IMR-90 (cell line): ENCODE measurements around the gene FBRSL1. TPM values are rescaled to one million over a fixed set of nuclear protein-coding genes. Genes with fewer than 3 reads are reported as not detected.

Experiments
- ATAC-seq: fragments of 200-7000 bp; cut with Tn5 transposase; 2 replicates; pipeline ENCODE4 v1.9.1; 2020; ENCODE audit warnings: low read depth, mild to moderate bottlenecking, moderate library complexity
- BruUV-seq: library from RNA; stranded (reverse); fragments of 400-500 nt; replicated peaks from 2 replicates; lab custom pipeline; 2021; lab: Mats Ljungman, UMichigan
- CTCF ChIA-PET: fragments of 300-600 bp; formaldehyde crosslinking; extraction: SDS; loops from one replicate; lab custom pipeline; 2021; ENCODE audit warnings: antibody characterized with exemption; lab: Yijun Ruan, JAX
- POLR2A ChIA-PET: fragments of 300-600 bp; sonication (Branson Sonifier 250); formaldehyde crosslinking; loops from one replicate; lab custom pipeline; 2022; ENCODE audit warnings: antibody characterized with exemption; ENCODE audit not compliant: unreplicated experiment; lab: Charles Lee
- DNase-seq: peaks from one replicate; pipeline ENCODE4 v3.0.0; 2013
- H2AFZ ChIP-seq: replicated peaks from 2 replicates; pipeline ENCODE3; 2013; ENCODE audit warnings: low read length, mild to moderate bottlenecking; ENCODE audit not compliant: poor library complexity
- H2AK5ac ChIP-seq: 2 replicates; pipeline ENCODE4 v1.6.1; 2013; ENCODE audit warnings: low read depth, low read length, inconsistent platforms
- H2AK9ac ChIP-seq: replicated peaks from 2 replicates; pipeline ENCODE3; 2013; ENCODE audit warnings: mild to moderate bottlenecking, low read depth, low read length, moderate library complexity; ENCODE audit not compliant: poor library complexity
- H2BK120ac ChIP-seq: 2 replicates; pipeline ENCODE4 v1.6.1; 2013; ENCODE audit warnings: low read depth, low read length, inconsistent platforms
- H2BK15ac ChIP-seq: 3 replicates; pipeline ENCODE4 v1.6.1; 2013; ENCODE audit warnings: low read depth, low read length, inconsistent platforms
- H2BK20ac ChIP-seq: 2 replicates; pipeline ENCODE4 v1.6.1; 2013; ENCODE audit warnings: low read depth, mild to moderate bottlenecking, inconsistent platforms, low read length, moderate library complexity
- H2BK5ac ChIP-seq: 2 replicates; pipeline ENCODE4 v1.6.1; 2013; ENCODE audit warnings: mild to moderate bottlenecking, low read depth, low read length, inconsistent platforms; ENCODE audit not compliant: poor library complexity, severe bottlenecking
- H3K14ac ChIP-seq: replicated peaks from 2 replicates; pipeline ENCODE4 v1.6.1; 2013; ENCODE audit warnings: low read depth, low read length, inconsistent platforms
- H3K18ac ChIP-seq: 2 replicates; pipeline ENCODE4 v1.6.1; 2013; ENCODE audit warnings: low read depth, low read length, control low read depth
- H3K23ac ChIP-seq: 2 replicates; pipeline ENCODE4 v1.6.1; 2013; ENCODE audit warnings: low read depth, low read length, inconsistent platforms
- H3K27ac ChIP-seq: 2 replicates; pipeline ENCODE4 v1.5.1; 2013; ENCODE audit warnings: mild to moderate bottlenecking, control low read depth, low read length; ENCODE audit not compliant: insufficient read depth
- H3K27me3 ChIP-seq: 2 replicates; pipeline ENCODE4 v1.6.1; 2013; ENCODE audit warnings: low read length; ENCODE audit not compliant: control insufficient read depth, insufficient read depth
- H3K36me3 ChIP-seq: 2 replicates; pipeline ENCODE4 v1.6.1; 2013; ENCODE audit warnings: low read length, mixed read lengths; ENCODE audit not compliant: control insufficient read depth, insufficient read depth
- H3K4ac ChIP-seq: 2 replicates; pipeline ENCODE4 v1.6.1; 2013; ENCODE audit warnings: low read depth, low read length, inconsistent platforms
- H3K4me1 ChIP-seq: 2 replicates; pipeline ENCODE4 v1.6.1; 2013; ENCODE audit warnings: low read length, mixed read lengths; ENCODE audit not compliant: control insufficient read depth, insufficient read depth
- H3K4me2 ChIP-seq: 2 replicates; pipeline ENCODE4 v1.6.1; 2013; ENCODE audit warnings: low read depth, mild to moderate bottlenecking, control low read depth, low read length, moderate library complexity
- H3K4me3 ChIP-seq: 2 replicates; pipeline ENCODE4 v1.5.1; 2013; ENCODE audit warnings: low read depth, mild to moderate bottlenecking, control low read depth, low read length, moderate library complexity; ENCODE audit not compliant: insufficient read depth
- H3K56ac ChIP-seq: 2 replicates; pipeline ENCODE4 v1.6.1; 2013; ENCODE audit warnings: low read length, inconsistent platforms; ENCODE audit not compliant: insufficient read depth; ENCODE audit errors: extremely low read depth
- H3K79me1 ChIP-seq, 2 experiments: 2 replicates each; pipeline ENCODE4 v1.6.1; 2013; ENCODE audit warnings: low read length in 2 of 2, inconsistent platforms in 1 of 2, low read depth in 1 of 2
- H3K9ac ChIP-seq: 2 replicates; pipeline ENCODE4 v1.6.1; 2013; ENCODE audit warnings: low read depth, low read length, control low read depth
- H3K9me1 ChIP-seq: 2 replicates; pipeline ENCODE4 v1.6.1; 2013; ENCODE audit warnings: low read length, inconsistent platforms; ENCODE audit not compliant: insufficient read depth
- H3K9me3 ChIP-seq: 2 replicates; pipeline ENCODE4 v1.6.1; 2013; ENCODE audit warnings: low read length; ENCODE audit not compliant: control insufficient read depth, insufficient read depth
- H4K20me1 ChIP-seq: 2 replicates; pipeline ENCODE4 v1.6.1; 2013; ENCODE audit warnings: low read length, inconsistent platforms; ENCODE audit not compliant: insufficient read depth
- H4K5ac ChIP-seq: 2 replicates; pipeline ENCODE4 v1.6.1; 2013; ENCODE audit warnings: mild to moderate bottlenecking, low read depth, low read length, control low read depth
- H4K8ac ChIP-seq, 2 experiments: 2 replicates each; pipeline ENCODE4 v1.6.1; 2013; ENCODE audit warnings: low read depth in 2 of 2, low read length in 2 of 2, control low read depth in 1 of 2, inconsistent platforms in 1 of 2
- H4K91ac ChIP-seq: 2 replicates; pipeline ENCODE4 v1.6.1; 2013; ENCODE audit warnings: low read depth, low read length, inconsistent platforms; ENCODE audit not compliant: insufficient read depth
- CEBPB ChIP-seq: IDR thresholded peaks from 2 replicates; pipeline ENCODE4 v1.6.1; 2012; ENCODE audit warnings: low read depth, low read length, improper control_type of control experiment
- FOS ChIP-seq: fragments of 150-350 bp; IDR thresholded peaks from 2 replicates; pipeline ENCODE4 v1.6.1; 2016; ENCODE audit warnings: low read depth, low read length
- WGBS, 2 experiments: methylation state at CpG; one replicate each; pipeline versions ENCODE4 v1.1.5 to v1.1.7; 2013; ENCODE audit warnings: missing lambda C conversion rate in 2 of 2; ENCODE audit not compliant: insufficient read length in 1 of 2; ENCODE audit errors: extremely low coverage in 2 of 2; 5-methylcytosine and 5-hydroxymethylcytosine counted together
- dilution Hi-C: fragments of 300-500 bp; cut with HindIII; formaldehyde crosslinking; loops from one replicate; pipeline ENCODE4 v1.14.3; 2018; ENCODE audit warnings: low sequenced_read_pairs; ENCODE audit not compliant: unreplicated experiment
- in situ Hi-C: fragments of 300-500 bp; cut with MboI; formaldehyde crosslinking; loops from 3 replicates; pipeline ENCODE4 v1.14.3; 2019; ENCODE audit warnings: low sequenced_read_pairs, inconsistent platforms, mixed read lengths
- intact Hi-C: fragments of 100-400 bp; cut with micrococcal nuclease; formaldehyde crosslinking; loops from 2 replicates; pipeline ENCODE4 v1.10.0; 2022
- polyA plus RNA-seq, 3 experiments: library from polyadenylated mRNA; depleted of rRNA; stranded (reverse); fragments of >200 nt; gene quantifications; 2 replicates each; pipeline ENCODE4 v1.2.3, GENCODE V29; 2012; ENCODE audit warnings: low replicate concordance in 1 of 3
- total RNA-seq: library from RNA; depleted of rRNA; stranded (reverse); fragments of >200 nt; gene quantifications from 2 replicates; pipeline ENCODE4 v1.2.3, GENCODE V29; 2012

Gene FBRSL1
- total and polyA plus RNA-seq, 2 of the 4 experiments (the other 2 are of a cell fraction): 0.36 to 10.8 TPM

- TF ChIP-seq CEBPB: no peak
Measured at GRCh38 chr12:132543298-132544079, 53.5 kb downstream of the FBRSL1 start (continued).

DNA sequence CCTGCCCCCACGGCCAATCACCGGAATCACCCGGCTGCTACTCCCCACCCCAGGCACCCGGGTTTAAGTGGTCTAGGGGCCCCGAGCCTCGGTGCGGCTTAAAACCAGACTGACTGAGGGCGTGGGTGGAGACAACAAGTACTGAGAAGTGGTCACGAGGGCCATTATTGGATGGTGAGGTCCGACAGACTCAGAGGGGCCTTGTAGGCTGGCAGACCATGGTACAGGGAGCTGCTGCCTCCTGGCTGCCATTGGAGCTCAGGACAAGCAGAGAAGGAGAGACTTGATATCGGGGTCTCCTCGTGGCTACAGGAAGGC, 54.1 kb downstream of the FBRSL1 start:
- BruUV-seq: no TSS peak
- Histone ChIP-seq H4K20me1 (peaks cover 12% of the 10 kb centered on the region), H3K56ac (no peak overlapping the region), H2BK20ac (no peak overlapping the region), H3K79me1 (peaks cover 0 to 3% of the 10 kb centered on the region in 2 experiments; a peak in 1 of 4 replicates), H3K9me1 (peaks cover 5% of the 10 kb centered on the region; the same call in 1 of the 2 replicates), H3K4me1 (no peaks in the 10 kb centered on the region), H3K23ac (no peak overlapping the region), H3K4me3 (no peak overlapping the region), H4K5ac (no peak overlapping the region), H3K9ac (no peak overlapping the region), H3K18ac (no peak overlapping the region), H3K14ac (no peak overlapping the region), H2AFZ (no peak overlapping the region), H2BK15ac (no peak overlapping the region), H3K9me3 (no peaks in the 10 kb centered on the region), H3K4ac (no peak overlapping the region), H3K36me3 (peaks cover 5% of the 10 kb centered on the region), H3K27me3 (no peaks in the 10 kb centered on the region), H2AK9ac (no peak overlapping the region), H3K27ac (no peak overlapping the region), H2BK120ac (no peak overlapping the region), H2BK5ac (no peak overlapping the region), H4K91ac (no peak overlapping the region), H4K8ac (no peak overlapping the region), H2AK5ac (no peak overlapping the region), H3K4me2 (no peak overlapping the region)
- ATAC-seq: no peak
- ChIA-PET CTCF (no interaction called here), POLR2A (no interaction called here)
- no peak for DNase-seq
- dilution Hi-C loops: no loop called here
- in situ Hi-C loops: no loop called here
- no peak for TF ChIP-seq FOS
- intact Hi-C loops: no loop called here
- WGBS, 2 experiments: 94% methylated on average over 8 of the region's 12 CpGs; no CpG with 5 or more reads in 1 of the 2 experiments
